Renal cortex interstitium (tissue), 15 donors: ENCODE measurements around the gene UBE4B. TPM values are rescaled to one million over a fixed set of nuclear protein-coding genes. Genes with fewer than 3 reads are reported as not detected.
"Not testable (repeated sequence)": the region's sequence is repeated elsewhere in the genome, so short reads cannot be mapped to it uniquely, and the experiment has no call there.

Experiments
- DNase-seq, 11 donors: peaks; one replicate each; pipeline ENCODE4 v3.0.0-alpha.2; 2013; ENCODE audit warnings: low read depth in 9 of 11, low spot score in 4 of 11; ENCODE audit errors: extremely low read depth in 1 of 11
- long read RNA-seq, 16 experiments: transcript quantifications; one replicate each; lab custom pipeline, GENCODE V29; 2026
- polyA plus RNA-seq, 3 donors: library from polyadenylated mRNA; unstranded; fragments of 120-200 nt; gene quantifications; one replicate each; pipeline ENCODE4 v1.2.1, GENCODE V29; 2013; ENCODE audit not compliant: insufficient read length in 3 of 3

Gene UBE4B
- 10 to 100 TPM; 50.7 to 59.1 (median 55.0) TPM for polyA plus RNA-seq
- long read RNA-seq, donor 1, full-length matches to known transcripts: 1 of 7 reads
- long read RNA-seq, donor 1, partial matches to known transcripts: 6 of 7 reads
- long read RNA-seq, donor 1, other reads (novel, unspliced or antisense): 0 of 7 reads
- long read RNA-seq, donor 2, partial matches to known transcripts: 24 of 24 reads
- long read RNA-seq, donor 2, other reads (novel, unspliced or antisense): 0 of 24 reads
- long read RNA-seq, donor 3, full-length matches to known transcripts: 1 of 20 reads
- long read RNA-seq, donor 3, partial matches to known transcripts: 19 of 20 reads
- long read RNA-seq, donor 3, other reads (novel, unspliced or antisense): 0 of 20 reads
- long read RNA-seq, donor 4, partial matches to known transcripts: 13 of 13 reads
- long read RNA-seq, donor 4, other reads (novel, unspliced or antisense): 0 of 13 reads
- long read RNA-seq, donor 5: 0 reads
- long read RNA-seq, donor 6, partial matches to known transcripts: 13 of 14 reads
- long read RNA-seq, donor 6, other reads (novel, unspliced or antisense): 0 of 14 reads
- long read RNA-seq, donor 7, full-length matches to known transcripts: 2 of 11 reads
- long read RNA-seq, donor 7, partial matches to known transcripts: 9 of 11 reads
- long read RNA-seq, donor 7, other reads (novel, unspliced or antisense): 0 of 11 reads
- long read RNA-seq, donor 8, full-length matches to known transcripts: 1 of 16 reads
- long read RNA-seq, donor 8, partial matches to known transcripts: 15 of 16 reads
- long read RNA-seq, donor 8, other reads (novel, unspliced or antisense): 0 of 16 reads
- long read RNA-seq, donor 9, partial matches to known transcripts: 6 of 6 reads
- long read RNA-seq, donor 9, other reads (novel, unspliced or antisense): 0 of 6 reads
- long read RNA-seq, donor 10, full-length matches to known transcripts: 2 of 9 reads
- long read RNA-seq, donor 10, partial matches to known transcripts: 7 of 9 reads
- long read RNA-seq, donor 10, other reads (novel, unspliced or antisense): 0 of 9 reads
- long read RNA-seq, donor 11, full-length matches to known transcripts: 1 of 17 reads
- long read RNA-seq, donor 11, partial matches to known transcripts: 16 of 17 reads
- long read RNA-seq, donor 11, other reads (novel, unspliced or antisense): 0 of 17 reads
- long read RNA-seq, donor 12: 0 reads
- long read RNA-seq, donor 13, full-length matches to known transcripts: 3 of 13 reads
- long read RNA-seq, donor 13, partial matches to known transcripts: 10 of 13 reads
- long read RNA-seq, donor 13, other reads (novel, unspliced or antisense): 0 of 13 reads
- long read RNA-seq, donor 14, full-length matches to known transcripts: 2 of 11 reads
- long read RNA-seq, donor 14, partial matches to known transcripts: 9 of 11 reads
- long read RNA-seq, donor 14, other reads (novel, unspliced or antisense): 0 of 11 reads
- long read RNA-seq, donor 15, full-length matches to known transcripts: 1 of 1 reads
- long read RNA-seq, donor 15, partial matches to known transcripts: 0 of 1 reads
- long read RNA-seq, donor 15, other reads (novel, unspliced or antisense): 0 of 1 reads
- long read RNA-seq, donor 16, full-length matches to known transcripts: 1 of 56 reads
- long read RNA-seq, donor 16, partial matches to known transcripts: 55 of 56 reads
- long read RNA-seq, donor 16, other reads (novel, unspliced or antisense): 0 of 56 reads

DNA sequence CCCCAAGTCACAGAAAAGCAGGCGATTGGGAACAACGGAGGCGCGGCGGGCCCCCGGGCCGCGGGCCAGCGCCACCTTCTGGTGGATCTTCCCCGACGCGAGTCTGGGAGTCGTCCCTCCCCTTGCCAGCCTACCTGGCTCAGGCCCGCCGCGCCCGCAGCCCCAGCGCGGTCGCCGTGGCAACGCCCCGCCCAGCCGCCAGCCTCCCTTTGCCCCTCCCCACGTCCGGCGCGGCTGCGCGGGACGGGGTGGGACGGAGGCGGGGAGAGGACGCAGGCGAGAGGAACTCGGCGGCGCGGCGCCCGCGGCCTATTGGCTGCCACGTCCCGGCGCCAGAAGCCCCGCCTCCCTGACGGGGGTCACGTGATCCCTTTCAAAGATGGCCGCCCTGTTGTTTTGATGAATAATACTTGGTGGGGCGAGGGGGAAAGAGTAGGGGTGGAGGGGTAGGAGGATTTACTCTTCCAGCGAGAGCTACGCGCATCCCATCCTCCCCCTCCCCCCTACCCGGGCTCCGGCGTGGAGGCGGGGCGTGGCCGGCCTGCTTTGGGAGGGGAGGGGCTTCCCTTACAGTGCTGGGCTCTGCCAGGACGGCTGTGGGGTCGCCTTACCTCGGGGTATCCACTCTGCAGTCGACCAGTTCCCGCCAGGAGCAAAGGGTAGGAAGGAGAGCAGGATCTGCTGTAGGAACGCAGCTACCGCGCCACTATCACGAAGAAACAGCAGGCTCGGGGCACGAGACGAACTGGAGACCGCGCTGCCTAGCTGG is at the start of gene UBE4B:
UBE4B (plus strand) TSS at position 369 of the 769 bp plus-strand sequence. CDS start 713 bp downstream, outside the sequence.
- peak; percentile 93 to 99 (median 98) for DNase-seq

DNA sequence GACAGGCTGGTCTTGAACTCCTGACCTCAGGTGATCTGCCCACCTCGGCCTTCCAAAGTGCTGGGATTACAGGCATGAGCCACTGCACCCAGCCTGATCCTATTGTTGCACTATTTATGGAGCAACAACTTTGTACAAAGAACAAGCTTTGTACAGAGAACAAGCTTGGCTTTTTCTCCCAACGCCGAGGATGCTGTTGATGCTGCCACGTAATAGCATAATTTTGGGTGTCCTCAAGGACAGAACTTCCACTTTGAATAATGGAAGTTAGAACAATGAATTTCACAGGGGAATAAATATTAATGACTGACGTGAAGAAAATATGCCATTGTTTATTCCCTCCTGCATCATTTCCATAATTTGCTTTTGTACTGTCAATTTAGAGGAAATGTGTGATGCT is 48.5 kb upstream of the UBE4B start:
- DNase-seq: no peak

DNA sequence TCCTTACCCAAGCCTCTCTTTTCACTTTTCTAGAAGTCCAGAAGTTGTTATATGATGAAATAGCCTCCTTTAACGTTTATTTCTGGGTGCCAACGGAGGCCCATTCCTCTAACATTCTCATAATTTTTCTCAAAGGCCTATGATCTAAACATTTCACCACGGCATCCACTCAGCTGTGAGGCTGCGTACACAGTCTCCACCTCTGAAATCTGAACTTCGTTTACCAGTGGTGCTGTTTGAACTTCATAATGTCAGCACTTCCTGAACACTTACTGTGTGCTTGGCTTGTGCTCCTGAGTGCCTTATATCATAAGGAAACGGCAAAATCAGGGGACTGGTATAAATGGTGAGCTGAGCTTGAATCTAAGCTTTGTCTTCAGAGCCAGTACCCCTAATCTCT is 47.8 kb upstream of the UBE4B start:
- no peak for DNase-seq

DNA sequence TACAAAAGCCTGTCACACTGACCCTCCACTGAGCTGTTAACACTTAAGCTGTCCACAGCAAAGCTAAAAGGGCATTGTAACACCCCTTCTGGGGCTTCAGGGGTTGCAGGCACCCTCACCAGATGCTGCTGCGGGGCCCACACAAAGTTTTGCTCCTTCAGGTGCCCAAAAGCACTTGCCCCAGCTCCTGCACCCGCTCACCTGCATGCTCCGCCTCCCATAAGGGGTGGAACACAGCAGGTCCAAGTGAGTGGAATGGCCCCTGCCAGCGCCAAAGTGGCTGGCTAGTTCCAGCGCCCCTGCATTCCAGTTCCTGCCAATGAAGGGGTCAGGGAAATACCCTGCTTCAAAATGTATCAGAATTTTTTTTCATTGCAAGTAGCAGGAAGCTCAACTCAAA is 43.0 kb upstream of the UBE4B start:
- DNase-seq: no peak

DNA sequence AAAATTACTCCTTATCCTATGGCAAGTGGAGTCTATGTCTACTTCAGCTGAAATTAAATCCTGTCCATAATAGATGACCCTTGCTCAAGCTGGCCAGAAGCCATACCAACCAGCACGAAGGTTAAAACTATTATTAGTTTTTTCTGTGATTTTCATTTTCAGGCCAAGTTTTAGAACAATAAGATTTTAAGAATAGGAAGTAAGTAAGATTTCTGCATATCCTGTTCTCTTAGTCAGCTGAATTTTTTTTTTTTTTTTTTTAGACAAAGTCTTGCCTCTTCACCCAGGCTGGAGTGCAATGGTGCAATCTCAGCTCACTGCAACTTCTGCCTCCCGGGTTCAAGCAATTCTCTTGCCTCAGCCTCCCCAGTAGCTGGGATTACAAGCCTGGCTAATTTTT is 41.8 kb upstream of the UBE4B start:
- no peak for DNase-seq

DNA sequence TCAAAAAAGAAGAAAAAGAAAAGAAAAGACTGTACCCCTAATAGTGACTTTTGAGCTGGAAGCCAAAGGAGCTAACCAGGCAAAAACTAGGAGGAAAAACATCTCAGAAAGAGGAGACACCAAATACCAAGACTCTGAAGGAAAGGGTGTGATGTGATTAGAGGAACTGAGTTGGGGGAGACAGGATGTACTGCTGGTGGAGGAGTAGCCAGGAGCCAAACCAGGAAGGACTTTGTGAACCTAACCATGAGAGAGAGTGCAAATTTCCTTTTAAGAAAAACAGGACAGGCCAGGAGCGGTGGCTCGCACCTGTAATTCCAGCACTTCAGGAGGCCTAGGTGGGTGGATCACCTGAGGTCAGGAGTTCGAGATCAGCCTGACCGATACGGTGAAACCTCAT is 39.8 kb upstream of the UBE4B start:
- no peak for DNase-seq

DNA sequence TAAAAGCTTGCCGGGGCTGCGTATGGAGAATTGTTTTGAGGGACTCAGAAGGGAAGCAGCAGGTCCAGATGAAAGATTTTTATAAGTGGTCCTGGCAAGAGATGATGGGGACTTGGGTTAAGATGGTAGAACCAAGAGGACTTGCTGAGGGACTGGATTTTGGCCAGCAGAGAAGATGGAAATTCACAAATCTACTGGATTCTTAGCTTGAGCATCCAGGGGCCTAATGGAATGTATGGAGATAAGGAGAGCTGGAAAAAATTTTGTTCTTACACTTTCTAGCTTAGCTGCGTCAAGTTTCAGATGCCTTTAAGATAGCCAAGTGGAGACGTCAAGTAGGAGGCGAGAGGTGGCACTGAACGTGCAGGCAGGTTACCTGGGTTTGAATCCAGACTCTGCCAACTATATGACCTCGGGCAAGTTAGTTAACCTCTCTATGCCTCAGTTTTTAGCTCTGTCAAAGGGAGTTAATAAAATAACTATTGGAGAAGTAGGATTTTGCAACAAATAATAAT is 39.1 kb upstream of the UBE4B start:
- no peak for DNase-seq

DNA sequence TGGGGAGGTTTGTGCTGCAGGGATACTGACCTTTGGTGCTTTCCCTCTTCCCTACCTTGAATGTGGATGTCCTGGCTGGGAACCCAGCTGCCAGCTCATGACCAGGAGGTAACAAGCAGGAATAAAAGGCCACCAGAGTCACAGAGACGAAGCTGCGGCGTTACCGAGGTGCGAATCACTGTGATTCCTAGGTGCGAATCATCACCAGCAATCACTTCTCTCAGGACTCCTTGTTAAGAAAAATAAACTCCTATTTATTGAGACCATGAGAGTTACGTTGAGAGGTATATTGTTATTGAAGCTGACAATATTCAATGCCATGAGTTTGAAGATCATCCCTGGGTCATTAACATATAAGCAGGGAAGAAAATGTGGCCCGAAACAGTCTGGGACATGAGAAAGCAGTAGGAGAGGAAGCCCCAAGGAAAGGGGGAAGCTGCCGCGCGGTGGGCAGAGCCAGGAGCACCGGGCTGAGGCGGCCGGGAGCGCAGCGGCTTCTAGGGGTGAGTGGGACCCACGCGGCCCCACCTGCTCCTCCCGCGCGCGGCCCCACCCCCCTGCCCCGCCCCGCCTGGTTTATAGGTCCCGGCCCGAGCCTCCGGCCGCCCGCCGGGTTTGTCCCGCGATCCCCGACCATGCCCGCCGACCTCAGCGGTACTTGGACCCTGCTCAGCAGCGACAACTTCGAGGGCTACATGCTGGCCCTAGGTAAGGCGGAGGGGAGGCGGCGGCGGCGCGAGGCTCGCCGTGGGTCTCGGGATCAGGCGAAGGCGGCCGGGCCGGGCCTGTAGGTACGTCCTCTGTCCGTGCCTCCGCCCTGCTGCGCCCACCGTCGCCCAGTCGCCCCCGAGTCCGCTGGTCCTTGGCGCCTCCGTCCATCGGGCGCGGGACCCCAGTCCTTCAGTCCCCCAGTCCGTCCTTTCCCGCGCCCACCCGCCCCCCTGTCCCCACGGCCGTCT is 35.9 kb upstream of the UBE4B start, which contains the start of gene RBP7:
RBP7 (plus strand) TSS at position 605 of the 959 bp plus-strand sequence; CDS start at position 636, 31 bp downstream.
- DNase-seq: no peak

DNA sequence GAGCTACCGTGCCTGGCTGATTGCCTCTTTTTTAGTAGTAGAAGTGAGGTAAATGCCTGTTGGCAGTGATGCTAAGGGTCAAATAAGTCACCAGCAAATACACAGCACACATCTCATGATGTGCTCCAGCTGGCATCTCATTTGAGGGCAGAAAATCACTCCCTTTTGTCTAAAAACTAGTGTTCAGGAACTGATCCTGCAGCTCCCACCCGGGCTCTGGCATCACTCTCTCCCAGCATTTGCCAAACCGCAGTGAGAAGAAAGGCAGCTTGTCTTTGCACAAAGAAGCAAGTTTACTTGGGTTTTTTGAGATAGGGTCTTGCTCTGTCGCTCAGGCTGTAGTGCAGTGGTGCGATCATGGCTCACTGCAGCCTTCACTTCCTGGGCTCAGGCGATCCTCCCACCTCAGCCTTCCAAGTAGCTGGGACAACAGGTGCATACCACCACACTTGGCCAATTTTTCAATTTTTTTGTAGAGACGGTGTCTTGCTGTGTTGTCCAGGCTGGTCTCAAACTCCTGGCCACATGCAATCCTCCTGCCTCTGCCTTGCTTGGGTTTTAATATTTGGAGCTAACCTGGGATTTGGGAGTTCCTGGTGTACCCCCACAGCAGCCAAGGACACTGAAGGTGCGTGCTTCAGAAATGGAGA is 31.6 kb upstream of the UBE4B start:
- no peak for DNase-seq

DNA sequence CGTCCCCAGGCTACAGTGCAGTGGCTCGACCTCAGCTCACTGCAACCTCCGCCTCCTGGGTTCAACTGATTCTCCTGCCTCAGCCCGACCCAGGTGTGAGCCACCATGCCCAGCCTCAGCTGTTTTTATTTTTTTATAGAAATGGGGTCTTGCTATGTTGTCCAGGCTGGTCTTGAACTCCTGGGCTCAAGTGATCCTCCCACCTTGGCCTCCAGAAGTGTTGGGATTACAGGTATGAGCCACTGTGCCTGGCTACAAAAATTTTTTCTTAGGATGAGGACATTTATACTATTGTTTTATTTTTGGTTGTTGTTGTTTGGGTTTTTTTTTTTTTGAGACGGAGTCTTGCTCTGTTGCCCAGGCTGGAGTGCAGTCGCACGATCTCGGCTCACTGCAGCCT is 27.5 kb upstream of the UBE4B start:
- DNase-seq: not testable (repeated sequence)

DNA sequence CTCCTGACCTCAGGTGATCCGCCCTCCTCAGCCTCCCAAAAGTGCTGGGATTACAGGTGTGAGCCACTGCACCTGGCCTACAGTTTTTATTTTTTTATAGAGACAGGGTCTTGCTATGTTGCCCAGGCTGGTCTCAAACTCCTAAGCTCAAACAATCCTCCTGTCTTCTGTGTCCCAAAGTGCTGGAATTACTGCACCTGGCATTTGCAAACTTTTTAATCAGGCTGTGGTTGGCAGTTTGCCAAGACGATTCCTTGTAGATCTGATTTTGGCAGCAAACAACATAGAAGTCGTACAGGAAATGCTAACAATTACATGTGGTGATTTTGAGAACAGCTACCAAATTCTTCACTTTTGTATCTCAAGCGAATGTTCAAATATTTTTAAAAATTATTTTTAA is 25.6 kb upstream of the UBE4B start:
- DNase-seq: no peak

DNA sequence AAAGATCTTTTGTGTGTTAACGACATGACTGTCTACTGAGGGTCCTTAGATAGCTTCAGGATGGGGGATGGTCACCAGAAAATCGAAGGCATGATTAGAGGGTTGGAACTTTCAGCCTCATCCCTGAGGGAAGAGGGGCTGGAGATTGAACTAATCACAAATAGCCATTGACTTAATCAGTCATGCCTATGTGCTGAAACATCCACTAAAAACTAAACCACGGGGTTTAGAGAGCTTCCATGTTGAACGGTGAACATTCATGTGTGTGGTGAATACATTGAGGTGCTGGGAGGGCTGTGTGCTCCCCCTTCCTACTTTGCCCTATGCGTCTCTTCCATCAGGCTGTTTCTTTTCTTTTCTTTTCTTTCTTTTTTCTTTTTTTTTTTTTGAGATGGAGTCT is 18.7 kb upstream of the UBE4B start:
- no peak for DNase-seq

DNA sequence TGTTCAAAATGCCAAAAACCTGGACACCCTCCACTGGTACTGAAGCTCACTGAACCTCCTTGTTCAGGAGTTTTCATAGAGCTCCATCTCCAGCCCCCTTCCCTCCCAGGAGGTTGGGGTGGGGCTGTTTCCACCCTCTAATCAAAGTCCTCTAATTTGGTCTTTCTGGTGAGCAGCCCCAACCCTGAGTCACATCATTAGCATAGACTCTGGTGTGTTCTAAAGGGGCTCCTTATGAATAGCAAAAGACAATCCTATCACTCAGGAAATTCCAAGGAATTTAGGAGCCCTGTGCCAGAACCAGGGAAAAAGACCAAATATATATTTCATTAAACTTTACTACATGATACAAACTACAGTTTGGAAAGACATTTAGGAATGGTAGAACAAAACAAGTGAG is 13.2 kb upstream of the UBE4B start:
- no peak for DNase-seq

DNA sequence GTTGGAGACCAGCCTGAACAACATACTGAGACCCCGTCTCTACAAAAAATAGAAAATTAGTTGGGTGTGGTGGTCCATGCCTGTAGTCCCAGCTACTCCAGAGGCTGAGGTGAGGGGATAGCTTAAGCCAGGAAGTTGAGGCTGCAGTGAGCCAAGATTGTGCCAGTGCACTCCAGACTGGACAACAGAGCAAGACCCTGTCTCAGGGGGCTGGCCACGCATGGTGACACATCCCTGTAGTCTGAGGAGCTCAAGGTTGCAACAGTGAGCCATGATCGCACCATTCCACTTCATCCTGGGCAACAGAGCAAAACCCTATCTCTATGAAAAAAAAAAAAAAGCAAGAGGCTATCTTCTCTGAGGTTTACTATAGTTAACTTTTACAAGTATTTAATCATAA is 12.7 kb upstream of the UBE4B start:
- DNase-seq: no peak

DNA sequence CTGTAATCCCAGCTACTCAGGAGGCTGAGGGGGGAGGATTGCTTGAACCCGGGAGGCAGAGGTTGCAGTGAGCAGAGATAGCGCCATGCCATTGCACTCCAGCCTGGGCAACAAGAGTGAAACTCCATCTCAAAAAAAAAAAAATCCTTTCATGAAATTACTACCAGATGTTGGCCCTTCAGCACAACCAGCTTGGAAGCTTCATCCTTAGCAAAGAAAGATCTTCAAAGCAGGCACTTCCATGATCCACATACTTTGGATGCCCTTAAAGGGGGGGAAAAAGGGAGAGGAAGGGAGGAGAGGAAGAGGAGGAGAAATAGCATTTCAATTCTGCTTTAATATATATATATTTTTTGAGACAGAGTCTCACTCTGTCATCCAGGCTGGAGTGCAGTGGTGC is 12.1 kb upstream of the UBE4B start:
- DNase-seq: not testable (repeated sequence)

DNA sequence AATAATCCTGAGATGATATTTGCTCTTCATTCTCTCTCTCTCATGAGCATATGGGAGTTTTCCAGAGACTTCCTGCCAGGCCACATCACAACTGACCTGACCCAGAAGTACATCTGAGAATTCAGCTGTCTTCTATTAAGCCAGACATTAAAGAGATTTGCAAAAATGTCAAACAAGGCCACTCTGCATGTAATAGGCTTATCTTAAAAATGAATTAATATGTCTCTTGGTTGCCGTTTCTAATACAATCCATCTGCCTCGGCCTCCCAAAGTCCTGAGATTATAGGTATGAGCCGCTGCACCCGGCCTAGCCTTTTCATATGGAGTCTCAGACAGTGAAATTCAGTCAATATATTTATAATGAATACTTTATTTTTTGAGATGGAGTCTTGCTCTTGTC is 10.8 kb upstream of the UBE4B start:
- not testable (repeated sequence) for DNase-seq
